Bronchial epithelial cell (primary cell): ENCODE results near the gene PGRMC1. TPM values are rescaled to one million over a fixed set of nuclear protein-coding genes. Genes with fewer than 3 reads are reported as not detected.

Source experiments
- DNase-seq: peaks from one replicate; pipeline ENCODE4 v3.0.0-alpha.2; 2010; ENCODE audit warnings: low read depth
- FAIRE-seq: peaks from 2 replicates; lab custom pipeline; 2011; peaks lifted over from hg19 to GRCh38; lab: Jason Lieb, UNC
- H3K27me3 ChIP-seq: 2 replicates; pipeline ENCODE4 v1.5.1; 2011; ENCODE audit warnings: low read length; ENCODE audit not compliant: control insufficient read depth, insufficient read depth
- H3K36me3 ChIP-seq: 2 replicates; pipeline ENCODE4 v1.5.1; 2011; ENCODE audit warnings: low read length; ENCODE audit not compliant: control insufficient read depth, insufficient read depth
- H3K4me3 ChIP-seq: 2 replicates; pipeline ENCODE4 v1.5.1; 2011; ENCODE audit warnings: mild to moderate bottlenecking, low read depth, low read length, control low read depth
- total RNA-seq: library from RNA; depleted of rRNA; stranded (reverse); fragments of >200 nt; gene quantifications from 2 replicates; pipeline ENCODE4 v1.2.1, GENCODE V29; 2014
- TF ChIP-seq, protein P1 (sequence below): IDR thresholded peaks from 2 replicates; pipeline ENCODE4 v1.5.1; 2011; ENCODE audit warnings: mild to moderate bottlenecking, moderate library complexity, low read length, control low read depth, inconsistent platforms; ENCODE audit not compliant: insufficient read depth, severe bottlenecking

Gene PGRMC1
- total RNA-seq, 1 donor from 2014 or later = 96.1 TPM

DNA sequence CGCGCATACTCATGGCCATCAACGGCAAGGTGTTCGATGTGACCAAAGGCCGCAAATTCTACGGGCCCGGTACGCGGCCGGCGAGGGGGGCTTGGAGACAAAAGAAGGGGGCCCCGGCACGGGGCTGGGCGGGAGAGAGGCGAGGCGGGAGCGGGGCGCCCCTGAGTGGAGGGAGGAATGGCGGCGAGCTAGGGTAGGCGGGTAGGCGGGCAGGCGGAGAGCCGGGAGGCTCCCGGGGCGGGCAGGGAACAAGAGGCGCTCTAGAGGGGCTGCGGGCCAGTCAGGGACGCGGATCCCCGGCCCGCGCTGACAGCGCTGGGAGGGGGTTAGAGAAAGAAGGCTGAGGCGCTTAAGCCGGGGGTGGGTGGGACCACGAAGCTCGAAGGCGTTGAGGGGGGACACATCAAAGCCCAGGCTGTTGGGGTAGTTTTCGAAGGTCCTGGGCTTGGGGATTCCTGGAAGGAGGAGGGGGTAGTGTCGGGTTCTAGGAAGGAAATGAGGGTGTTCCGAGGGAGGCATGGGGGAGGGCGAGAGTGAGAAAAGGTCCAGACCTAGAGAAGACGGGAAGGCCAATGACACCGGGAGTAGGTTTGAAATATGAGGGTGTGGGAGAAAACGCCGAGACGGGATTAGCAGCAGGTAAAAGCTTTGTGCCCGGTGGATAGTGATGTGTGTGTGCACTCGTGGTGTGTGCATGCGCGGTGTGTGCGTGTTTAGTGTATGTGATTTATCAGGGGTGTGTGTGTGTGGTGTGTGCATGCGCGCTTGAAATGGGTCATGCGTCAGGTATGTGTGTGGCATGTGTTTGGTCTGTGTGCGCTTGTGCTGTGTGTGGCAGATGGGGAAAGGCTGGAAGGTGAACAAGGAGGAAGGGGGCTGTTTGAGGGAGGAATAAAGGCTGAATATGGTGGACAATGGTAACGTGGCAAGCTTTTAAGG lies 807 bp downstream of the PGRMC1 start:
- TF ChIP-seq, protein P1, sequence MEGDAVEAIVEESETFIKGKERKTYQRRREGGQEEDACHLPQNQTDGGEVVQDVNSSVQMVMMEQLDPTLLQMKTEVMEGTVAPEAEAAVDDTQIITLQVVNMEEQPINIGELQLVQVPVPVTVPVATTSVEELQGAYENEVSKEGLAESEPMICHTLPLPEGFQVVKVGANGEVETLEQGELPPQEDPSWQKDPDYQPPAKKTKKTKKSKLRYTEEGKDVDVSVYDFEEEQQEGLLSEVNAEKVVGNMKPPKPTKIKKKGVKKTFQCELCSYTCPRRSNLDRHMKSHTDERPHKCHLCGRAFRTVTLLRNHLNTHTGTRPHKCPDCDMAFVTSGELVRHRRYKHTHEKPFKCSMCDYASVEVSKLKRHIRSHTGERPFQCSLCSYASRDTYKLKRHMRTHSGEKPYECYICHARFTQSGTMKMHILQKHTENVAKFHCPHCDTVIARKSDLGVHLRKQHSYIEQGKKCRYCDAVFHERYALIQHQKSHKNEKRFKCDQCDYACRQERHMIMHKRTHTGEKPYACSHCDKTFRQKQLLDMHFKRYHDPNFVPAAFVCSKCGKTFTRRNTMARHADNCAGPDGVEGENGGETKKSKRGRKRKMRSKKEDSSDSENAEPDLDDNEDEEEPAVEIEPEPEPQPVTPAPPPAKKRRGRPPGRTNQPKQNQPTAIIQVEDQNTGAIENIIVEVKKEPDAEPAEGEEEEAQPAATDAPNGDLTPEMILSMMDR = no peak
- H3K4me3 ChIP-seq = peak overlapping the region; percentile 75
- peaks cover 1% of the 10 kb centered on the region for H3K36me3 ChIP-seq
- FAIRE-seq (no peak), DNase-seq (peak; percentile 66)
- no peaks in the 10 kb centered on the region for H3K27me3 ChIP-seq

DNA sequence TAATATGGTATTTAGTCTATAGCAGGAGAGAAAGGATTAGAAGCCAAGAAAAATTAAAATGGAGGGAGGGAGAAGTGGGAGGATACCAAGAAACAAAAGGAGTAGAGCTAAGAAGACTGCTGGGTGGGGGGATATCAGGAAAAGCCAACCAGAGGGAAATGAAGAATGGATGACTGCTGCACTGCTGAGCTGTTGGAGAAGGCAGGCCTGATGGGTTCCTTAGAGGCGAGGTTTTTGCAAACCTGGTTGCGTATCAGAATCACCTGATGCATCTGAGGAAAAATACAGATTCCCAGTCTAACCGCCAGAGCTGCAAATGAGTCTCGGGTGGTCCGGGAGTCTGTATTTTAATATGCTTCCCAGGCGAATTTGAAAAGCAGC lies 1.5 kb downstream of the PGRMC1 start:
- FAIRE-seq (no peak), DNase-seq (no peak)
- H3K4me3 ChIP-seq = peak overlapping the region; percentile 75
- H3K27me3 ChIP-seq = no peaks in the 10 kb centered on the region
- TF ChIP-seq, protein P1 = no peak
- peaks cover 1% of the 10 kb centered on the region for H3K36me3 ChIP-seq

DNA sequence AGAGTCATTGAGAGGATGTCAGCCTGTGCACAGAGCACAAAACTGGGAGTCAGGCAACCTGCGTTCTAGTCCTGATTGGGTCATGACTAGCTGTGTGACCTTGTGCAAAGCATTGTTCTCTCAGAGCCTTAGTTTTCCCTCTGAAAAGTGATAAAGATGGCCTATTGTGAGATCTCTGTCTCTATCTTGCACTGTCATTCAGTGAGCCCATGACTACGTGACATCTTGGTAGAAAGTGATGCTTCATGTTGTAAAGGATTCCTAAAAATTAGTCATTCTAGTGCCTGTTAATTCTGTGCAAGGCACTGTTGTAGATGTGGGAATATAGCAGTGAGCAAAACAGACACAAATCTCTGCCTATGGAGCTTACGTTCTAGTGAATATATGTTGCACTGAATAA lies 2.5 kb downstream of the PGRMC1 start:
- TF ChIP-seq, protein P1 = no peak
- FAIRE-seq = no peak
- peaks cover 1% of the 10 kb centered on the region for H3K36me3 ChIP-seq
- H3K27me3 ChIP-seq = no peaks in the 10 kb centered on the region
- no peak overlapping the region for H3K4me3 ChIP-seq
- peak; percentile 10 for DNase-seq

DNA sequence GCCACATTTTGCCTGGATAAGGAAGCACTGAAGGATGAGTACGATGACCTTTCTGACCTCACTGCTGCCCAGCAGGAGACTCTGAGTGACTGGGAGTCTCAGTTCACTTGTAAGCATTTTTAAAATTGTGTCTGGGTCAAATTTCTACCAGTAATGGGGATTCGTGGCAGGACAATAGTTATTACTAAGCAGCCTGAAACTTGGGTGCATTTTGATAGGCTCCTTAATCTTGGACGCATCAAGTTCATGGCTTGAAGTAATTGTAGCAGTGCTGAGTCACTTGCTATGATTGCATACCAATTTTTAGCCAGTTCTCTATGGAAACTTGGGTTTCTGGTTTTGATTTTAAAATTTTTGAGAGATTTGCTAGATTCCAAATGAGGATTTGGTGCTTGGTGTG lies 4.3 kb downstream of the PGRMC1 start:
- H3K36me3 ChIP-seq = peaks cover 1% of the 10 kb centered on the region
- no peak overlapping the region for H3K4me3 ChIP-seq
- H3K27me3 ChIP-seq = no peaks in the 10 kb centered on the region
- TF ChIP-seq, protein P1 = no peak
- DNase-seq = no peak
- no peak for FAIRE-seq

DNA sequence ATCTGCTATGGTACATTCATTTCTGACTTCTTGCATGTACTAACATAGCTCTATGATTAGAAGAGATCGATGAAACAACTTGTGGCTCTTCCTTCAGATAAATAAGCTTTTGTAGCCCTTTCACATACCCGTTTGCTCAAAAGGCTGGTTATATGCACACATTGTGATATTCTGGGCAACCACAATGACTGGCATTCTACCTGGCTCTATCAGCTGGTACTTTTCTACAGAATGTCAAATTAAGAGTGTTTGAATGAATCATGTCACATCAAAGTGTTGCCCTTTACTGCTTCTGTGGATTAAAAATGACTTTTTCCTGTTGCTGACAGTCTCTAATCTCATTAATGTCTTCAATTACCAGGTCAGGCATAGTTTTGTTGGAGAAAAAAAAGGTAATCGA lies 11.6 kb downstream of the PGRMC1 start:
- DNase-seq (no peak), FAIRE-seq (no peak)
- no peak overlapping the region for H3K4me3 ChIP-seq
- H3K36me3 ChIP-seq = no peaks in the 10 kb centered on the region
- no peaks in the 10 kb centered on the region for H3K27me3 ChIP-seq
- TF ChIP-seq, protein P1 = no peak
